Stimulated activated CD8-positive, alpha-beta memory T cell treated with anti-CD3 and anti-CD28 coated beads, Interleukin-12 subunit alpha, Interleukin-12 subunit beta, amount 100 ng/mL, for 24 hours (primary cell): Measurements from ENCODE around the gene CIROP.
A peak's percentile ranks its signal among the peaks of the same experiment; 100 is the strongest.

Source experiments
- DNase-seq: peaks from one replicate; pipeline ENCODE4 v3.0.0-alpha.2; 2020; ENCODE audit errors: extremely low read depth

Gene CIROP

GRCh38 chr14:23130871-23131270, 26.1 kb upstream of the CIROP start:
- no peak for DNase-seq

GRCh38 chr14:23129759-23130316, 25.0 kb upstream of the CIROP start:
- no peak for DNase-seq

DNA sequence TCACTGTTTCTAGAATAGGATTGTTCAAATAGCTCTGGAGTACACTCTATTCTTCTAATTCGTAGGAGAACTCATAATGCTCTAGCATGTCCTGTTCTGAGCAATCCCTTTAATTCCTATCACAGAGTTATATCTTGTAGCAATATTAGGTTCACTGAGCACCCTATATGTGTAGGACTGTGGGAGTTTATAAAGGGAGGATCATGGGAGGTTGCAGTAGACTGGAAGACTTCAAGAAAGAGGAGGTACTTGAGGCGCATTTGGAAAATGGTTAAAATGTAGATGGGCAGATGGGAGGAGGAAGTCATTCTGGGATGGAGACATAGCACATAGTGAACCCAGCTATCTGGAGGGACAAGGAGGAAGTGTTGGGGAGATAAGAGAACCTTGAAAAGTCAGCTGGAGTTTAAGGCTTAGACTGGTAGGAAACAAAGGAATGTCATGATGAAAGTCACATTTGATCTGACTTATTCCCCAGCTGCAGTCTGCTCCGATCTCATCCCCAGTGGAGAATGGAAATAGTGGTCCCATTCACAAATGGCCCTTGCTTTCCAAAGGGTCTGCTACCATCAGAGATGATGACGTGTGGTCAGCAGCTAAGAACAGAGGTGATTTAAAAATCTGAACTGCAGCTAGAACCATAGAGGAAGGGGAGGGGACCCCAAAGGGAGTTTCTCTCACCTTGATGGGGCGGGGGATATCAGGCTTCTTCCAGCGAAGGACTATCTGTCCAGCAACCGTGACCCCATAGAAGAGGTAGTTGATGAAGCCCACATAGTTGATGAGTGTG, 24.4 kb upstream of the CIROP start:
- DNase-seq, result no peak

- DNase-seq, result no peak
Measured at GRCh38 chr14:23127861-23128260, 23.1 kb upstream of the CIROP start.

DNA sequence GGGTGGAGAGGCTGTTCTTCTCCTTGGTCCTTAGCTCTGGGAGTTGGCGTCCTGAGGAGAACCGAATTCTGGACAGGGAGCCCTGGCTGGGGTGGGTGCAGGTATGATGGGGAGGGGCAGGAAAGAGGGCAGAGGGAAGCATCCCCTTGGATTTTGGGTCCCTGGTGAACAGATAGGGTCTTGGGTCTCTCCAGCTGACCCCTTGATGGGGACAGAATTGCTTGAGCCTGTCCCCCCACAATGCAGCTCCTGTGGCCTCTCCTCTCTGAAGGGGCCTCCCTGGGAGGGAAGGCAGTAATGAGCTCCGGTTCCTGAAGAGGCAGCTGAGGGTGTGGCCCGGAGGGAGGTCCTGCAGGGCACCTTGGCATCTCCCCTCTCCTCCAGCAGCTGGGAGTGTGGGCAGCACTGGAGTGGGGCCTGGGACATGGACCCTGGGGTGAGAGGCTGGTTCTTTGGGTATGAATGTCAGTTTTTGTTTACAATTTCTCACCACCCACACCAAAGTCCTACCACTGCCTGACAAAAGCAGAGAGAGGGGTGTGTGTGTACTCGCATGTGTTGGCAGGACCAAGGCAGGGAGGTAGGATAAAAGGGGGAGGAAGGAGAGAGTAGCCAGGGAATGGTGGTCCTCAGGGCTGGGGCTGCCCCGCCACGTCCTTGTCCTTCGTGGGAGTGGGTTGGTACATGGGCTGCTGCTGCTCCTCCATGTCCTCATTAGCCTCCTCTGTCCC, 21.9 kb upstream of the CIROP start:
- no peak for DNase-seq

DNA sequence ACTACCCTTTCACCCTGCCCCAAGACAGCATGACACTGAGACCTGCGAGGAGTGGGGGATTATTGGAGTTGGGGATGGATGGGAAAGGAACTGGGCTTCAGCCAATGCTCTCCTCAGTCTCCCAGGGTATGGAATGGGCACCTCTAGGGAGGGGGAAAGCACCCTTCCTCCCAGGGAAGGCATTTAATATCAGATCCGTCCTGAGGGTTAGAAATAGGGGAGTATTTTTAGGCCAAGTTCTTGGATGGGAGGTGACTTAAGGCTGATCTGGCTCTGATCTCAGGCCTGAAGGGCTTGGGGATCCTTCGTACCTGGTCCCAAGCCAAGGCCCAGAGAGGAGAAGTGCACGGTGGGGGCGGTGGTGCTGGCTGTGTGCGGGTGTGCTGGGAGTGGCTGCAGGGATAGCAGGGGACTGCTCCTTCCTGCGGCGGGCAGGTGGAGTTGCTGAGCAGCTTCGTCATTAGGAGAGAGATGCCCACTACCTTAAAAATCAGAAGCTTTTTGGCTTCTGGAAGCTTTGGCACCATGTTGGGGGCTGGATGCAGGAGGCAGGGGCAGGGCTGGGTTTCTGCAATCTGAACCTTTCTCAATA, 21.2 kb upstream of the CIROP start:
- DNase-seq, result no peak

GRCh38 chr14:23125011-23125410, 20.2 kb upstream of the CIROP start:
- DNase-seq, result no peak

DNA sequence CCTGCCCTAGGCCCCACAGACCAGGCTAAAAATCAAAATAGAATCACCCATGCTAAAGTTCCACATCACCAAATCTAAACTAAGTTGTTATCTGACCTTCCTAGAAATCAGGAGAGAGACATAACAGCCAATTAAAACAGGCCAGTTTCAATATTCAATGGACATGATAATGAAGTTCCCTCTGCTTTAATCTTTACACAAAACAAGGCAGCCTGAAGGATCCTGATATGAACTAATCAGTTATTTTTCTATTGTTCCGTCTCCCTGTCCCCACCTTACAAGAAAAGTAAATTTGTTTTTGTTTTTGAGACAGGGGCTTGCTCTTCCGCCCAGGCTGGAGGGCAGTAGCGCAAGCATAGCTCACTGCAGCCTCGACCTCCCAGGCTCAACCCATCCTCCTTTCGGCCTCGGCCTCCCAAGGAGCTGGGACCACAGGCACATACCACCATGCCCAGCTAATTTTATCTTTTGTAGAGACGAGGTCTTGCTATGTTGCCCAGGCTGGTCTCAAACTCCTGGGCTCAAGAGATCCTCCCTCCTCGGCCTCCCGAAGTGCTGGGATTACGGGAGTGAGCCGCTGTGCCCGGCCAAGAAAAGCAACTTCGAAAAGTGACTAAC, 19.7 kb upstream of the CIROP start:
- no peak for DNase-seq

GRCh38 chr14:23123419-23123818, 18.6 kb upstream of the CIROP start:
- no peak for DNase-seq

DNA sequence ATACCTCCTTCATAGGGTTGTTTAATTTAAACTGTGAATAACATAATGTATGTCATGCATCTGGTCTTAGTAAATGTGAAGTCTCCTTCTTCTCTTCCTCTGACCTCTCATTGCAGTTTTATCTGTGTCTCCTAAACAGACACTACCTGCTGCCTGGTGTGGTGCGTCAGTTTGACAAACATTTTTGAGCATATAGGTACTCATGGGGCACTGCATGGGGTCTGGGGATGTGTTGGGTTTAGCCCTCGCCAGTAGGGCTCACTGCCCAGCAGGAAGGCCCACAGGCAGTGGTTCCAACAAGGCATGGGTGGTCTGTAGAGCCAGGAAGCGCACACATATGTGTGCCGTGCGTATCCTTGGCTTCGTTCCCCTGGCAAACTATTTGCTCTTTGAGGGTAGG, 17.3 kb upstream of the CIROP start:
- DNase-seq, result no peak

GRCh38 chr14:23121361-23121771, 16.6 kb upstream of the CIROP start:
- DNase-seq, result no peak

DNA sequence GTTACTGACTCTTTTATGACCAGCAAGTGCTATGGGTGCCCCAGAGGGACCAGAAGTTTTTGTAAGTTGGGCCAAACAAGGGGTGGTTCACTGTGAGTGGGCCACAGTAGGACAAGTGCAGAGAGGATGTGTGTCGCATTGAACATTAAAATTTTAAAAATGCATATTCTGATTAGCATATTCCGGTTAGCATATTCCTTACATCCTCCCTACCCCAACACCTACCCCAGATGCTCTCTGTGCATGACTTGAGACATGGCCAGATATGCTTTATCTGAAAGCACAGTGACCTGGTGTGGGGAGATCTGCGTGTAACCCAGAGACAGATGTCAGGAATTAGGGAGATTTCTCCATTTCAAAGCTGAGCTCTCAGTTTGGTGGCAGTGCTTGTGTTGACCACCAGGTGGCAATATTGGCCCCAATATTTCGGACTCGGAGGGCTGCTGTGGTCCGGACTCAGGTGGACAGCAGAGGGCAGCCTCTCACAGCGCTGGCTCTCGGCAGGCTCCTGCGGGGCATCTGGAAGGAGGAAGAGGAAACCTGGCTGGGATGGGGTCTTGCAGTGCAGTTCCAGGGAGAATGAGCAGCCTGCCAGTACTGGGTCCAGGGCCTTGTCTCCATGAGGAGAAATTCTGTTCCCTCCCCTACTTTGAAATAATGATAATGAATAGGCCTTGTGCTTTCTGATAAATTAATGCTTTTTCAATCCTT, 15.9 kb upstream of the CIROP start:
- DNase-seq, result peak; percentile 41

GRCh38 chr14:23119363-23120327, 14.9 kb upstream of the CIROP start:
- DNase-seq, result no peak

DNA sequence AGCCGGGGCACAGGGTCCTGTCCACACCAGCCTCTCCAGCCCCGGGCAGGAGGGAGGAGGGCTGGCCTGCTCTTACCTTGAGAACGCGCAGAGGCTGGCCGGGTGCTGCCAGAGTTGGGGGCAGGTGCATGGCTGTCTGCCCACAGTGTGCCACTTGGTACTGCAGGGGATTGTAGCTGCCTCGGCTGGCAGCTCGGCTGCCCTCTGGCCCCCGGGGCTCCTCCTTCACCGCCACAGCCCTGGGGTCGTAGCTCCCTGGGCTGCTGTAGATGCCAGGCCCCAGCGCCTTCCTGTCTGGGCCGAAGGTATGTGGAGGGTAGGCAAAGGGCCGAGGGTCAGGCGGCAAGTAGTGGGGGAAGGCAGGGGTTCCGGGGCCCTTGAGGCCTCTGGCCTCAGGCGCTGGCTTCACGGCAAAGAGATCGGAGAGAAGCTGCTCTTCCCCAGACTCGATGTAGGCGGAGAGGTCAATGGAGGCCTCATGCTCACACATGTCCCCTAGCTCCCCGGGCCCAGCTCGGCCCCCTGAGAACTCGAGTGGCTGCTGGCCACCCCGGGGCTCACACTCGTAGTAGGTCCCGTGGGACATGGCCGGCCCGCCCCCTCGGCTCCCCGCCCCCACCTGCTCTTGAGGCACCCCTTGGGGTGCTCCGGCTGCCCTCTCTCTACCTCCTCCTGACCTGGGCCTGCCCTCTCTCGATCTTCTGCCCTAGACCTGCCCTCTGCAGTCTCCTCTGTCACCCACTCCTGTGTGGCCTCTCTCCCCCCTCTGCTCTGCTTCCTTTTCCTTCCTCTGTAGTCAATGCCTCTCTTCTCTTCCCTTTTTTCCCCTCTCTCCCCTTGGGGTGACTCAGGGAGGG, 13.9 kb upstream of the CIROP start, which contains the start of gene CEBPE:
TSS of gene CEBPE (minus strand) at position 750 of the 857 bp plus-strand sequence. CDS start at position 586, 164 bp downstream.
- no peak for DNase-seq

- no peak for DNase-seq
Measured at GRCh38 chr14:23117371-23118020, 12.7 kb upstream of the CIROP start.

- DNase-seq, result no peak
Measured at GRCh38 chr14:23115918-23116317, 11.1 kb upstream of the CIROP start.

DNA sequence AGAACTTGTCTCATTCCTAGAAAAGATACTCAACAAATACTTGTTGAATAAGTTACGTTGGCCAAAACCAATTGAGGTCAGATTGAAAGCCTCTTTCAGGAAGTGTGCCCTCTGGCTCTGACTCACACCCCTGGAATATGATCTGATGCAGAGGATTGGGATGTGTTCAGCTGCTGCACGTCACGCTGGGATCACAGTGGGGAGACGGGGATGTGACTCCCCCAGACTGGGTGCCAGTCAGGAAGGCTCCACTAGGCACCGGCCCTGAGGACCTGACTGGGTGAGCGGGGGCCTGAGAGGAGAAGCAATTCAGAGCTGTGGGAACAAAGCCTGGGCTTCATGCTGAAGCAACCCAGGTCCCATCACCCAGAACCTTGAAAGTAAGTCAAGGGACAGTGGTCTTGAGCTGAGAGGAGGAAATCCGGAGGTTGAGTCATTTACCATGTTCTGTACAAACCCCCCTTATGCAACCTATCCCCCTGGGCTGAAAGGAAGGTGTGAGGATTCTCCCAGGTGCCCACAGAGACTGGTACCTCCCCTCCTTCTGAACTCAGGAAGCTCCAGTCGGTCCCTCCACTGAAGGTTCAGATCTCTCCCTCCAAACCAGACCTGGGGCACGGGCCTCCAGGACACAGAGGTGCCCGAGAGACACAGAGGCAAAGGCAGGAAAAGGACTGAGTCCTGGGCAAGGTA, 10.4 kb upstream of the CIROP start:
- no peak for DNase-seq

- DNase-seq, result no peak
Measured at GRCh38 chr14:23114669-23115038, 9.9 kb upstream of the CIROP start.
